HG02678 (cell line): Measurements from ENCODE around the gene PTGIS.
"Not testable (repeated sequence)": the region's sequence is repeated elsewhere in the genome, so short reads cannot be mapped to it uniquely, and the experiment has no call there.

Source experiments
- ATAC-seq: cut with Tn5 transposase; IDR thresholded peaks from one replicate; pipeline ENCODE4 v1.9.1; 2021; ENCODE audit warnings: mild to moderate bottlenecking, moderate library complexity; ENCODE audit not compliant: unreplicated experiment

PTGIS gene

GRCh38 chr20:49567421-49568277, at the start of gene PTGIS:
TSS of gene PTGIS (minus strand) at chr20:49568137. CDS start at chr20:49568116, 21 bp downstream.
- no peak for ATAC-seq

DNA sequence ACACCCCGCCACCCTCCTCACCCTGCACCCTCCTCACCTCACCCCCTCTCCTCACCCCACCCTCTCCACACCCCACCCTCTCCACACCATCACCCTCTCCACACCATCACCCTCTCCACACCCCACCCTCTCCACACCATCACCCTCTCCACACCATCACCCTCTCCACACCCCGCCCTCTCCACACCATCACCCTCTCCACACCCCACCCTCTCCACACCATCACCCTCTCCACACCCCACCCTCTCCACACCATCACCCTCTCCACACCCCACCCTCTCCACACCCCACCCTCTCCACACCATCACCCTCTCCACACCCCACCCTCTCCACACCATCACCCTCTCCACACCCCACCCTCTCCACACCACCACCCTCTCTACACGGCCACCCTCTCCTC, 49.5 kb upstream of the PTGIS start:
- not testable (repeated sequence) for ATAC-seq

DNA sequence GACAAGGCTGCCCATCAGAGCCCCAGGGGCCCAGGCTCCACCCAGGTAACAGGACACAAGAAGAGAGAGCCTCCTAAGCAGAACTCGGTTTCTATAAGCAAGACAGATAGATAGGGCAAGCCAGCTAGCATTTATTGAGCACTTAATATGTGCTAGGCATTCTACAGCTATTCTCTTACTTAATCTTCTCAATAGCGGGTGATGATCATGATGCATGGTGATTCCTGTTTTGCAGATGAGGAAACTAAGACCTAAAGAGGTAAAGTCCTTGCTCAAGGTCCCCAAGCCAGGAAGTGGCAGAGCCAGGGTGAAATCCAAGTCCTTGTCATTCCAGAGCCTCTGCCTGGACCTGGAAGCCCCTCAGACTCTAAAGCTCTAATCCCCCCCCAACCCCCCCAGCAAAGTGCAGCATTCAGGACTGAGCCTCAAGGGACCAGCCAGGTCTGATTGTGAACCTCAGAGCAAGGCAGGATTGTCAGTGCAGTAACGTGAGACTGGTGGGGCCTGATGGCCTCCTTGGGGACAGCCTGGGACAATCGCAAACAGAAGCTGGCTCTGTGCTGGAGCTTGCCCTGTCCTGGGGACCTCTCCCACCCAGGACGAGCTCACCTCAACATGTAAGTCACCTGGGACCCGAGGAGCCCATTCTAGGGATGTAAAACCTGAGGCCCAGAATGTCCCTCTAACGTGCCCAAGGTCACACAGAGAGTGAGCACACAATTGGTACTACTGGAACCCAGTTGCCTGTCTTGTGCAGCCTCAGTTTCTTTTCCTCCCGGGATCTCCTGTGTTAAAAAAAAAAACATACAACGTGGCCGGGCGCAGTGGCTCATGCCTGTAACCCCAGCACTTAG, 48.4 kb upstream of the PTGIS start:
- ATAC-seq: no peak

DNA sequence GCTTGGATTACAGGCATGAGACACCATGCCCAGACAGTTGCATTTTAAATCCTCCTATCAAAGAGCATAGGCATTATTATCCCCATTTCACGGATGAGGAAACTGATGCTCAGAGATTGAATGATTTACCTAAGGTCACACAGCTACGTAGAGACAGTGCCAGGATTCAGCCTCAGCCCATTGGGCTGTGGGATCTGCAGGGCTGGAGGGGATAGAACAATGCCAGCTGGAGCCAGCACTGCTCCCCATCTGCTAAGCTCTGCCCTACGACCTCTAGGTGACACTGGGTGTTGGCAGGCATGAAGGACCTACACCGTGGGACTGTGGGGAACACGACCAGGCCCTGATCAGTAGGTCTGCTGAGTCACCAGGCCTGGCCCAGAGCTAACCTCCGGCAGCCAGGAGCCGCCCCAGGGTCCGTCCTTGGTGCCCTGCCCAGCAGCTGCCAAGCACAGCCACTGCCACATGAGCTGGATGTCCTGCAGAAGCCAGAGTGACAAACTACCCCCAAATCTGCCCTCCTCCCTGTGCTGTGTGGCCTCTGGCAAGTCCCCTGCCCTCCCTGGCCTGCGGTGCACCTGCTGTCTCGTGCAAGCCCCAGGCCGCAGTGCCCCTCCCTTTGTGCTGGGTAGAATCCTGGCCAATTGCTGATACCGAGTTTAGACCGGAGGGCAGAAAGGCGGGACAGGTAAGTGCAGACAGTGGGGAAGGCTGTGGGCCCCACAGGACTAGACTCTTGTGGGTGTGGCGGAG, 47.6 kb upstream of the PTGIS start:
- no peak for ATAC-seq

- ATAC-seq: not testable (repeated sequence)
Observed at GRCh38 chr20:49615051-49615400, 47.1 kb upstream of the PTGIS start.

DNA sequence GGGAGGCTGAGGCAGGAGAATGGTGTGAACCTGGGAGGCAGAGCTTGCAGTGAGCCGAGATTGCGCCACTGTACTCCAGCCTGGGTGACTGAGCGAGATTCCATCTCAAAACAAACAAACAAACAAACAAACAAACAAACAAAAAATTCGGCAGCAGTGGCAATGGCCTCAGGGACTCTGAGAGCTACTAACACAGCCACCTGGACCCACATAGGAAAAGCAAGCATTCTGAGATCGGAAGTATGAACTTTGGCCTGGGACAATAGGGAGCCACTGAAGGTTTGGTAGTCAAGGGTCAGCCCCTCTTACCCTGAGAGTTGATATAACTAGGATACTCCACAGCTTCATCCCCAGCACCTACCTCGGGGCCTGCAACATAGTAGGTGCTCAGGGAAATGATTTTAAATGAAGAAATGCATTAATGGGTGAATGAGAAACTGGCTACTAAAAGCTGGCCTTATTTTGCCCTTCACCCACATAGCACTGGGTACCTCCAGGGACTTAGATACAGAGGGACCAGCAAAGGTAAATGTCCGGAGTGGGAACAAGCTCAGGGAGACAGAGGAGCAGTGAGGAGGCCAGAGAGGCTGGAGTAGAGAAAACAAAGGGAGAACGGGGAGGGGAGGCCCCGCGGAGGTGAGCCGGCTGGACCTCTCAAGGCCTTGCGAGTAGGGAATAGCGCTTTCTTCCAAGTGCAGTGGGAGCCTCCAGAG, 46.6 kb upstream of the PTGIS start:
- no peak for ATAC-seq

DNA sequence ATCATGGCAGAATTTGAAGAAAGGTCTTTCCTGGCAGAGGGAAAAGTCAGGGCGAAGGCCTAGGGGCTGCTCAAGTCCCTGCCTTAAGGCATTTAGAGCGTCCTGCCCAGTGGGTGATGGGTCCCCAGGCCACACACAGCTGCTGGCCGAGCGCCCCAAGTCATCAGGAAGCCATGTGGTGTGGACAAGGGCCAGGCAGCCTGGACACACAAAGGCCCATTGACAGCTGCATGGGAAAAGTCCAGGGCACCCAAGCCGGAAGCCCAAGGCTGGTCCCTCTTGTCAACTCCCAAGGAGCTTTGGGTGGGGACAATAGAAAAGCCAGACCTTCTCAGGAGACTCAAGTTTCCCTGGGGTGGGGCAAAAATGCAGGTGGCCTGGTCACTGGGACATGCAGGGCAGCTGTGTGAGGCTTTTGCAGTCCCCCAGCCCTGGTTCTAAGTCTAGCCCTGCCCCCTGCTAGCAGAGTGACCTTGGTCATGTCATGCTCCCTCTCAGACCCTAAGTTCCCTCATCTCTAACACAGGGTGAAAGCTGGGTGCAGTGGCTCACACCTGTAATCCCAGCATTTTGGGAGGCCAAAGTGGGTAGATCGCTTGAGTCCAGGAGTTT, 44.3 kb upstream of the PTGIS start:
- no peak for ATAC-seq

GRCh38 chr20:49611539-49612126, 43.7 kb upstream of the PTGIS start:
- ATAC-seq: not testable (repeated sequence)

DNA sequence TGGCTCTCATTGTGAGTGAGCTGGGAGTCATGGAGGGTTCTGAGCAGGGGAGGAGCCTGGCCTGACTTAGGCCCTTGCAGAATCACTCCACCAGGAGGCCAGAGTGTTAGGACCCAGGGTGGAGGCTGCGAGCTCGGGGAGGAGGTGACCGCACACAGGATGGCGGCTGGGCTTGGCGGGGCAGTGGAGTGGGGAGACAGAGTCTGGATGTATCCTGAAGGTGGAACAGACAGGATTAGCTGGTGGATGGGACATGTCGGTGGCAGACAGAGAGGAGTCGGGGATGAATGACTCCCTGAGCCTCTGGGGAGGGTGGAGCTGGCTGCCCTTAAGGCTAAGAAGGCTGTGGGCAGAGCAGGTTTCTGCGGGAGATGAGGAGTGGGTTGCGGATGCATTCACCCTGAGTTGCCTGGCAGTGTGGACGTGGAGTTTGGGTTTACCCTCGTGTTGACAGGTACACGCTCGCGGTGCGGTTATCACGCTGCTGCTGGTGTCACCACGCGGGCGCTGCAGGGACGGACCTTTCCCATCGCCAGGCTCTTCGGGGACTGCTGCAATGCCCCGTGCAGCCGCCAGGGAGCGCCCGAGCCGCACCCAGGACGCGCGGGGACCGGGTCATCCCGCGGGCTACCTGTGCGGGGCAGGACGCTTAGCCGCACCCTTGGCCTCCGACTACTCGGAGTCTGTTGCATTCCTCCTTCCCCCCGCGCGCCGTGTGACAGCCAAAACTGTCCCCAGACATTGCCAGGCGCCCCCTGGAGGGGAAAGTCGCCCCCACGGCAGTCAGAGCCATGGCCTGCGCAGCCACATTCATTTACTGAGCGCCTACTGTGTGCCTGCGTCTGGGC, 43.0 kb upstream of the PTGIS start:
- peak; percentile 65 for ATAC-seq

GRCh38 chr20:49608752-49609670, 41.1 kb upstream of the PTGIS start:
- ATAC-seq: no peak

DNA sequence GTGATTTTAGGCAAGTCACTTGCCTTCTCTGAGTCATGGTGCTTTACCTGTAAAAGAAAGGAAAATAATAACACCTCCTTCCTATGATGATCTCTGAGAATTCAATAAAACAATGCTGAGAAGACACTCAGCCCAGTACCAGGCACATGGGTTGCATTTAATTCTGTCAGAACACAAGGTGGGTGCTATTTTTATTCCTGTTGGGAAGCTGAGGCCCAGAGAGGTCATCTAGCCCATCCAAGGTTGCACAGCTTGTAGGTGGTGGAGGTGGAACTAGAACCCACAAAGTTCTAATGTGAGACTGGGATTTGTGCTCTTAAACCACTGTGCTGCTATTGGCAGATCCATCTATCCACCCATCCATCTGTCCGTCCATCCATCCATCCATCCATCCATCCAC, 39.6 kb upstream of the PTGIS start:
- no peak for ATAC-seq

DNA sequence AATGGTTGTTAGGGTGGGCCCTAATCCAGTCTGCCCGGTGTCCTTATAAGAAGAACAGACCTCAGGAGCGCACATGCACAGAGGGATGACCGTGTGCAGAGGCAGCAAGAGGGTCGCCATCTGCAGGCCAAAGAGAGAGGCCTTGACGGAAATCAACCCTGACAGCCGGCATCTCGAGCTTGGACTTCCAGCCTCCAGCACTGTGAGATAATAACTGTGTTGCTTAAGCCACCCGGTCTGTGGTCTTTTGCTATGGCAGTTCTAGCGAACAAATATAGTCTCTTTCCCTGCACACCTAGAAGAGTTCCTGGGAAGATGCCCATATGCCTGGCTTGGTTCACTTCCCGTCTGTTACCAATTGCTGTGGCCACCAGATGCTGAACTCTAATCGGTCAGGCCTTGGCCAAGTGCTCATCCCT, 35.3 kb upstream of the PTGIS start:
- no peak for ATAC-seq

GRCh38 chr20:49602345-49603208, 34.6 kb upstream of the PTGIS start:
- ATAC-seq: no peak

GRCh38 chr20:49601153-49601924, 33.4 kb upstream of the PTGIS start:
- no peak for ATAC-seq

GRCh38 chr20:49599746-49600113, 31.8 kb upstream of the PTGIS start:
- ATAC-seq: no peak

DNA sequence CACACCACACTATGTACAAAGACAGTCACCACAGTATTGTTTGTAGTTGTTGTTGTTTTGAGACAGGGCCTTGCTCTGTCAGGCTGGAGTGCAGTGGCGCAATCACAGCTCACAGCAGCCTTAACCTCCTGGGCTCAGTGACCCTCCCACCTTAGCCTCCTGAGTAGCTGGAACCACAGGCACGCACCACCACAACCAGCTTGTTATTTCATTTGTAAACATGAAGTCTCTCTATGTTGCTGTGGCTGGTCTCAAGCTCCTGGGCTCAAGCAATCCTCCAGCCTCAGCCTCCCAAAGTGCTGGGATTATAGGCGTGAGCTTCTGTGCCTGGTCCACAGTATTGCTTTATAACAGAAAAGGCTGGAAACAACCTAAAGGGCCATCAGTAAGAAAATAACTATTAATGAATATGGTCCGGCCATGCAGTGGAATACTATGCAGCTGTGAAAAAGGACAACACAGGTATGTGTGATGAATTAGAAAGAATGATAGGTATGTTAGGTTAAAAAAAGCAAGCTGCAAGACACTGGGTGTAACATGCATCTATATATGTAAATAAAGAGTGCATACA, 30.0 kb upstream of the PTGIS start:
- ATAC-seq: no peak
